ENCODE data around the gene ATXN7. TPM values are rescaled to one million over a fixed set of nuclear protein-coding genes. Genes with fewer than 3 reads are reported as not detected.
A peak's percentile ranks its signal among the peaks of the same experiment; 100 is the strongest.

Gene ATXN7
- total and polyA plus RNA-seq, 2 of the 4 experiments (the other 2 are of a cell fraction), result 8.6 to 13.6 TPM

DNA sequence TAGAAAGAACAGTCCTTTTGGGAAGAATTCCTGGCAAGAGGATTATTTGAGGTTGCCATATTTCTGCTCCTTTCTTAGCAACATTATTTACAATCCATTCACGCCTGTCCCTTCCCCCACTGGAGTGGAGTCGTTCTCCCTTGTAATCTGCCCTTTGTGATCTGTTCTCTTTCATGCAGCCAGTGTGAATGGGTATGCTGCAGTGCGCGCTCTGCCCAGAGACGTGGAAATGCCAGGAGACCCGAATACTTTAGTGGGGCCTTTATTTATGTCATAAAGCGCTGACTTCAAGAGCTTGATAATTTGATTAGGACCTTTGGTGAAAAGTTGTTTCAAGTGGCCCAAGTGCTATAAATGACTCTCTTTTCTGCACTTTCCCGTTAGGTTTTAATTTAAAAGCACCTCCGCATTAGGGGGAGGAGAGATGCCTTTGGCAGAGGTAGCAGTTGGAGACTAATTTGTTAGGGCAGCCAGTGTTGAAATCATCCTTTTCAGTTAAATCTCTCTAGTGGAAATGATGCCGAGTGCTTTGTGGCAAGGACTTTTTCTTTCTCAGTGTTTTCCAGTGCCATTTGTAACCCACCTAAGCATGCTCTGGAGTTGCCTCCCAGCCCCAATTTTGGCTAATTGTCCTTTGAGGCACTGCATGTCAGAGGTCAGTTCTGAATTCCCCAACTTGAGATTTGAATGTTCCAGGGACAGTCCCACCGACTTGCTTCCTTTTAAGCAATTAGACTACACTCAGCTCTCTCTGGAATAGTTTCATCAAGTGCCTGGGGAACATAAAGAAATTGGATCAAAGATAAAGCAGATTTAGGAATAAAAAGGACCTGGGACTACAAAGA is 107.2 kb downstream of the ATXN7 start:
- H2BK5ac ChIP-seq (ENCODE audit: low read depth, low read length, poor library complexity, severe bottlenecking), result no peak overlapping the region
- TF ChIP-seq CEBPB (IDR thresholded peaks at IDR 0.05; ENCODE audit: low read depth, low read length) (no peak), RFX5 (IDR thresholded peaks at IDR 0.05; ENCODE audit: low read depth, low read length) (no peak), CHD1 (IDR thresholded peaks at IDR 0.05; ENCODE audit: low read depth, low read length) (no peak), FOS (IDR thresholded peaks at IDR 0.05; ENCODE audit: low read depth, low read length) (no peak), RCOR1 (IDR thresholded peaks at IDR 0.05; ENCODE audit: insufficient replicate concordance, low read length) (no peak), NFE2L2 (IDR thresholded peaks at IDR 0.05; ENCODE audit: low read depth, low read length) (no peak), MXI1 (IDR thresholded peaks at IDR 0.05; ENCODE audit: borderline replicate concordance, low read depth, low read length) (no peak)
- TF ChIP-seq, protein P1, sequence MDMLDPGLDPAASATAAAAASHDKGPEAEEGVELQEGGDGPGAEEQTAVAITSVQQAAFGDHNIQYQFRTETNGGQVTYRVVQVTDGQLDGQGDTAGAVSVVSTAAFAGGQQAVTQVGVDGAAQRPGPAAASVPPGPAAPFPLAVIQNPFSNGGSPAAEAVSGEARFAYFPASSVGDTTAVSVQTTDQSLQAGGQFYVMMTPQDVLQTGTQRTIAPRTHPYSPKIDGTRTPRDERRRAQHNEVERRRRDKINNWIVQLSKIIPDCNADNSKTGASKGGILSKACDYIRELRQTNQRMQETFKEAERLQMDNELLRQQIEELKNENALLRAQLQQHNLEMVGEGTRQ (IDR thresholded peaks at IDR 0.05; ENCODE audit: low read depth, low read length), result no peak
- peak overlapping the region; percentile 35; the same call in 1 of the 2 replicates for H4K5ac ChIP-seq (ENCODE audit: low read depth, low read length)
- H3K4ac ChIP-seq (ENCODE audit: low read depth, low read length), result peak overlapping the region; percentile 17
- H4K20me1 ChIP-seq (ENCODE audit: insufficient read depth, low read length), result peaks cover 39% of the 10 kb centered on the region
- H3K18ac ChIP-seq (ENCODE audit: low read depth, low read length), result no peak overlapping the region
- H3K9me1 ChIP-seq (ENCODE audit: insufficient read depth, low read length), result peaks cover 22% of the 10 kb centered on the region
- H3K27me3 ChIP-seq (ENCODE audit: control insufficient read depth, insufficient read depth, low read length), result no peaks in the 10 kb centered on the region
- H4K8ac ChIP-seq (ENCODE audit: low read depth in 2 of 2, low read length in 2 of 2), result no peak overlapping the region; a peak in 1 of 4 replicates
- in situ Hi-C loops (cut with MboI; ENCODE audit: low sequenced_read_pairs), result no loop called here
- 0 out of 2 replicates have a peak overlapping the region, but pooled peaks have one; percentile 3 for H2AK5ac ChIP-seq (ENCODE audit: low read depth, low read length)
- dilution Hi-C loops (cut with HindIII; ENCODE audit: low sequenced_read_pairs, unreplicated experiment), result no loop called here
- H4K91ac ChIP-seq (ENCODE audit: insufficient read depth, low read depth, low read length), result no peak overlapping the region
- no peak overlapping the region for H3K14ac ChIP-seq (replicated peaks; ENCODE audit: low read depth, low read length)
- H3K23ac ChIP-seq (ENCODE audit: low read depth, low read length), result no peak overlapping the region
- no peak overlapping the region for H2BK20ac ChIP-seq (ENCODE audit: low read depth, low read length)
- CTCF ChIA-PET, result interaction anchor here (0.5 to 1.0 kb wide), 2 partner anchors 9 to 341 kb away, joined by 3 to 4 read pairs; no protein-coding TSS in a partner anchor
- H3K9ac ChIP-seq (ENCODE audit: low read depth, low read length), result no peak overlapping the region
- H3K4me3 ChIP-seq (ENCODE audit: insufficient read depth, low read depth, low read length), result no peak overlapping the region
- WGBS, 2 experiments (ENCODE audit: extremely low coverage in 2 of 2, insufficient read length in 1 of 2), result 35% methylated on average over 3 of the region's 11 CpGs; no CpG with 5 or more reads in 1 of the 2 experiments
- ATAC-seq (ENCODE audit: low read depth), result no peak
- H3K4me2 ChIP-seq (ENCODE audit: low read depth, low read length), result no peak overlapping the region
- H2BK120ac ChIP-seq (ENCODE audit: low read depth, low read length), result no peak overlapping the region
- intact Hi-C loops (cut with micrococcal nuclease), result no loop called here
- peaks cover 41 to 81% of the 10 kb centered on the region in 2 experiments for H3K79me1 ChIP-seq (ENCODE audit: low read depth in 1 of 2, low read length in 2 of 2)
- H3K27ac ChIP-seq (ENCODE audit: insufficient read depth, low read length), result no peak overlapping the region
- no peak overlapping the region for H2BK15ac ChIP-seq (ENCODE audit: low read depth, low read length)
- H2AFZ ChIP-seq (replicated peaks; ENCODE audit: low read length, poor library complexity), result no peak overlapping the region
- H3K4me1 ChIP-seq (ENCODE audit: control insufficient read depth, insufficient read depth, low read length), result peaks cover 32% of the 10 kb centered on the region
- DNase-seq, result no peak
- H3K36me3 ChIP-seq (ENCODE audit: control insufficient read depth, insufficient read depth, low read length), result peaks cover 7% of the 10 kb centered on the region; the same call in 1 of the 2 replicates
- no peaks in the 10 kb centered on the region for H3K9me3 ChIP-seq (ENCODE audit: control insufficient read depth, insufficient read depth, low read length)
- H2AK9ac ChIP-seq (replicated peaks; ENCODE audit: low read depth, low read length, poor library complexity), result no peak overlapping the region
- no TSS peak for BruUV-seq (replicated peaks)
- no peak overlapping the region for H3K56ac ChIP-seq (ENCODE audit: extremely low read depth, insufficient read depth, low read length)
- POLR2A ChIA-PET (ENCODE audit: unreplicated experiment), result no interaction called here
